SU-DHL-6 (cell line): ENCODE data around the gene TMEM154.

Experiments
- H2AFZ ChIP-seq: fragments of 200-600 bp; sonication (generic); 2 replicates; pipeline ENCODE4 v1.6.1; 2014; ENCODE audit warnings: low read depth, mild to moderate bottlenecking, moderate library complexity, mixed read lengths, antibody characterized with exemption, low read length; ENCODE audit not compliant: severe bottlenecking
- H3F3A ChIP-seq: fragments of 200-600 bp; shearing (Covaris generic); 2 replicates; pipeline ENCODE4 v1.6.0; 2016; ENCODE audit warnings: antibody characterized with exemption, mild to moderate bottlenecking; ENCODE audit not compliant: insufficient read depth
- H3K27ac ChIP-seq: fragments of 200-600 bp; sonication (generic); 2 replicates; pipeline ENCODE4 v1.5.1; 2016; ENCODE audit warnings: low read depth, mild to moderate bottlenecking, low read length, moderate library complexity, mixed read lengths
- H3K27me3 ChIP-seq: fragments of 200-600 bp; sonication (generic), shearing (Covaris generic); 2 replicates; pipeline ENCODE4 v1.6.0; 2014; ENCODE audit warnings: mild to moderate bottlenecking, low read length
- H3K36me3 ChIP-seq: fragments of 200-600 bp; sonication (generic); 2 replicates; pipeline ENCODE4 v1.6.1; 2014; ENCODE audit warnings: mild to moderate bottlenecking, low read length, mixed read lengths
- H3K4me2 ChIP-seq: fragments of 300-600, 200-600 bp; shearing (Covaris generic), sonication (generic); 2 replicates; pipeline ENCODE4 v1.6.0; 2014; ENCODE audit warnings: low read length, low read depth, mild to moderate bottlenecking; ENCODE audit not compliant: poor library complexity, severe bottlenecking
- H3K4me3 ChIP-seq: fragments of 200-600 bp; sonication (generic); 2 replicates; pipeline ENCODE4 v1.5.1; 2014; ENCODE audit warnings: antibody characterized with exemption, low read length, mild to moderate bottlenecking, mixed read lengths; ENCODE audit not compliant: insufficient read depth, poor library complexity, severe bottlenecking
- H3K79me2 ChIP-seq: fragments of 200-600 bp; sonication (generic); 2 replicates; pipeline ENCODE4 v1.6.1; 2014; ENCODE audit warnings: mild to moderate bottlenecking, low read length, moderate library complexity; ENCODE audit not compliant: insufficient read depth
- H3K9ac ChIP-seq: fragments of 200-600 bp; sonication (generic); 2 replicates; pipeline ENCODE4 v1.7.0; 2014; ENCODE audit warnings: mild to moderate bottlenecking, low read length
- H3K9me2 ChIP-seq: fragments of 200-600 bp; sonication (generic); replicated peaks from 2 replicates; pipeline ENCODE4 v1.6.1; 2014; ENCODE audit warnings: low read length; ENCODE audit not compliant: insufficient read depth
- H3K9me3 ChIP-seq: fragments of 200-600 bp; sonication (generic); 2 replicates; pipeline ENCODE4 v1.6.1; 2014; ENCODE audit warnings: low read length, mixed read lengths; ENCODE audit not compliant: insufficient read depth
- H4K20me1 ChIP-seq: fragments of 200-600 bp; sonication (generic); 2 replicates; pipeline ENCODE4 v1.6.1; 2014; ENCODE audit warnings: low read depth, mild to moderate bottlenecking, antibody characterized with exemption, low read length, moderate library complexity, mixed read lengths
- EZH2phosphoT487 ChIP-seq: fragments of 200-600 bp; sonication (generic), shearing (Covaris generic); conservative IDR thresholded peaks from 2 replicates; pipeline ENCODE4 v1.6.1; 2018; ENCODE audit warnings: mild to moderate bottlenecking, antibody characterized with exemption, low read length, moderate library complexity, mixed read lengths
- TF ChIP-seq, protein P1 (sequence below): fragments of 200-600 bp; sonication (generic); IDR thresholded peaks from one replicate; pipeline ENCODE4 v1.5.1; 2017; ENCODE audit warnings: antibody characterized with exemption, mild to moderate bottlenecking, low read length, moderate library complexity; ENCODE audit not compliant: insufficient read depth, poor library complexity, severe bottlenecking

TMEM154 gene

GRCh38 chr4:152628128-152628527 is 51.7 kb downstream of the TMEM154 start:
- no peaks in the 10 kb centered on the region for H4K20me1 ChIP-seq
- no peaks in the 10 kb centered on the region for H3K79me2 ChIP-seq
- no peak overlapping the region for H2AFZ ChIP-seq
- no peaks in the 10 kb centered on the region for H3K9me2 ChIP-seq
- no peak overlapping the region for H3K4me3 ChIP-seq
- H3F3A ChIP-seq: peaks cover 5% of the 10 kb centered on the region; the same call in 1 of the 2 replicates
- no peak overlapping the region for H3K4me2 ChIP-seq
- H3K9me3 ChIP-seq: no peaks in the 10 kb centered on the region
- TF ChIP-seq, protein P1, sequence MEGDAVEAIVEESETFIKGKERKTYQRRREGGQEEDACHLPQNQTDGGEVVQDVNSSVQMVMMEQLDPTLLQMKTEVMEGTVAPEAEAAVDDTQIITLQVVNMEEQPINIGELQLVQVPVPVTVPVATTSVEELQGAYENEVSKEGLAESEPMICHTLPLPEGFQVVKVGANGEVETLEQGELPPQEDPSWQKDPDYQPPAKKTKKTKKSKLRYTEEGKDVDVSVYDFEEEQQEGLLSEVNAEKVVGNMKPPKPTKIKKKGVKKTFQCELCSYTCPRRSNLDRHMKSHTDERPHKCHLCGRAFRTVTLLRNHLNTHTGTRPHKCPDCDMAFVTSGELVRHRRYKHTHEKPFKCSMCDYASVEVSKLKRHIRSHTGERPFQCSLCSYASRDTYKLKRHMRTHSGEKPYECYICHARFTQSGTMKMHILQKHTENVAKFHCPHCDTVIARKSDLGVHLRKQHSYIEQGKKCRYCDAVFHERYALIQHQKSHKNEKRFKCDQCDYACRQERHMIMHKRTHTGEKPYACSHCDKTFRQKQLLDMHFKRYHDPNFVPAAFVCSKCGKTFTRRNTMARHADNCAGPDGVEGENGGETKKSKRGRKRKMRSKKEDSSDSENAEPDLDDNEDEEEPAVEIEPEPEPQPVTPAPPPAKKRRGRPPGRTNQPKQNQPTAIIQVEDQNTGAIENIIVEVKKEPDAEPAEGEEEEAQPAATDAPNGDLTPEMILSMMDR: no peak
- TF ChIP-seq EZH2phosphoT487: no peak
- H3K27me3 ChIP-seq: no peaks in the 10 kb centered on the region
- no peak overlapping the region for H3K27ac ChIP-seq
- peaks cover 35% of the 10 kb centered on the region for H3K36me3 ChIP-seq
- no peak overlapping the region for H3K9ac ChIP-seq

DNA sequence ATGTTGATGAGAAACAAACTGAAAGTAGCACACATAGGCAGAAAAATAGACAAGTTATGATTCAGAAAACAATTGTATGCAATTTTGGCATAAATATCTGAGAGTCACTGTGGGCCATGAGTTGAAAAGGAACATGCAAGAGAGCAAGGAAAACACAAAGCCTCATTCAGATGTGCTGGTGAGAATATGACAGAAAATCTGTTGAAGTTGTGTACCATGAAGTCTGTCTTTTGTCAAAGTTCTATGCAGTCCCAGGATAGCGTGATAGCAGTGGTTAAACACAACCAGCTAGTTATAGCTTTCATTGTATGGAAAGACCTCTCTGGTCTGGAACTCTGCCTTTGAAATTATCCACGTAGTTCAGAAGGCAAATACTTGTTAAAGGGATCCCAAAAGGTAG is 53.0 kb downstream of the TMEM154 start:
- H3K36me3 ChIP-seq: peaks cover 26% of the 10 kb centered on the region
- no peak overlapping the region for H3K27ac ChIP-seq
- H3K9me3 ChIP-seq: no peaks in the 10 kb centered on the region
- H3K4me3 ChIP-seq: no peak overlapping the region
- H2AFZ ChIP-seq: no peak overlapping the region
- H3K9ac ChIP-seq: no peak overlapping the region
- no peaks in the 10 kb centered on the region for H4K20me1 ChIP-seq
- H3K4me2 ChIP-seq: no peak overlapping the region
- peaks cover 5% of the 10 kb centered on the region; the same call in 1 of the 2 replicates for H3F3A ChIP-seq
- TF ChIP-seq EZH2phosphoT487: no peak
- TF ChIP-seq, protein P1: no peak
- no peaks in the 10 kb centered on the region for H3K9me2 ChIP-seq
- H3K27me3 ChIP-seq: no peaks in the 10 kb centered on the region
- no peaks in the 10 kb centered on the region for H3K79me2 ChIP-seq

- H3K9me2 ChIP-seq: no peaks in the 10 kb centered on the region
- no peak overlapping the region for H3K4me2 ChIP-seq
- H3F3A ChIP-seq: no peaks in the 10 kb centered on the region
- peaks cover 1% of the 10 kb centered on the region; the same call in 1 of the 2 replicates for H3K36me3 ChIP-seq
- no peaks in the 10 kb centered on the region for H3K9me3 ChIP-seq
- H3K79me2 ChIP-seq: no peaks in the 10 kb centered on the region
- TF ChIP-seq, protein P1: no peak
- no peak for TF ChIP-seq EZH2phosphoT487
- H3K9ac ChIP-seq: no peak overlapping the region
- no peak overlapping the region for H2AFZ ChIP-seq
- no peaks in the 10 kb centered on the region for H3K27me3 ChIP-seq
- no peak overlapping the region for H3K4me3 ChIP-seq
- H3K27ac ChIP-seq: no peak overlapping the region
- no peaks in the 10 kb centered on the region for H4K20me1 ChIP-seq
Measured at GRCh38 chr4:152620915-152621314, 58.9 kb downstream of the TMEM154 start.
